8988T (cell line): ENCODE data around the gene GHR.
"Not testable (repeated sequence)": the region's sequence is repeated elsewhere in the genome, so short reads cannot be mapped to it uniquely, and the experiment has no call there.

Source experiments
- DNase-seq: peaks from one replicate; pipeline ENCODE4 v3.0.0; 2011

Gene GHR

DNA sequence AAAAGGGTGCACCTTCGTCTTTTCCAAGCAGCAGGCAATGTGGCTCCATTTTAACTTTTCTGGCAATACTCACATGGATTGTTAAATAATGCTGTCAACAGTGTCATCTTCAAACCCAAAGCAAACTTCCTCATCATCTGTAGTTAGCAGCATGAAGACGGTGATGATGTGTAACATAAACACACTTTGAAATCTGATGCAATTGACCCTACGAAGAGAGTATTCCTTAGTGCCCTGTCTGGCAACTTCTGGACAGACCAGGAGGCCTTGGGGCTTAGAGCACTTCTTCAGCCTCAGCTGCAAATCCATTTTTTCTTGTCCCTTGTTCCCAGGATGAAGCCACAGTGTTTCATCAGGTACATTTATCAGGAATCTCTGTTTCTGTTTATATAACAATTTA is 149.1 kb downstream of the GHR start:
- DNase-seq = no peak

DNA sequence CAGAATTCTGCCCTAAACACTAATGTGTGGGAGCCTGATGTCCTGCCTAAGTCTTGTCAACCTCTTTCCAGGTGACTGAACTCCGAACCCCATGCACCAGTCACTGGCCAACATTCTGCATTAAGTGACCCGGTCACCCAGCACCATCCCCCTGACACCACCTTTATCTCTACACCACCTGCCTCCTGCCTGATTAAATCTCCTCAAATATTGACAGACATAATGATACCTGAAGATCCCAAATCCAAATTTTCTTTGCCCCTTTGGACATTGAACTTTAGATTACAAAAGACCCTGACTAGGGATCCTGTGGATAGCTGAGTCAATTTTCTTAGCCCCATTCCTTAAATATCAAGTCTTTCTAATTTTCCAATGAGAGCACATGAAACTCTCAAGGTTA is 150.1 kb downstream of the GHR start:
- DNase-seq = no peak

DNA sequence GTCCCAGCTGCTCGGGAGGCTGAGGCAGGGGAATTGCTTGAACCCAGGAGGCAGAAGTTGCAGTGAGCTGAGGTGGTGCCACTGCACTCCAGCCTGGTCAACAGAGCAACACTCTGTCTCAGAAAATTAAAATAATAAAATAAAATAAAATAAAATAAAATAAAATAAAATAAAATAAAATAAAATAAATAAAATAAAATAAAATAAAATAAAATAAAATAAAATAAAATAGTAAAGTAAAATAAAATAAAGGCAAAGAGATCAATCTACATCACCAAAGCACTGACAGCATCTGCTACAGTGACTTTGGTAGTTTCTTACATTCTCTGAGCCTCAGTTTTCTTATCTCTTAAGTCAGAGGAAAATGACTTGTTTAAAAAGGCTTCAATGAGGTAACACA is 152.7 kb downstream of the GHR start:
- not testable (repeated sequence) for DNase-seq

DNA sequence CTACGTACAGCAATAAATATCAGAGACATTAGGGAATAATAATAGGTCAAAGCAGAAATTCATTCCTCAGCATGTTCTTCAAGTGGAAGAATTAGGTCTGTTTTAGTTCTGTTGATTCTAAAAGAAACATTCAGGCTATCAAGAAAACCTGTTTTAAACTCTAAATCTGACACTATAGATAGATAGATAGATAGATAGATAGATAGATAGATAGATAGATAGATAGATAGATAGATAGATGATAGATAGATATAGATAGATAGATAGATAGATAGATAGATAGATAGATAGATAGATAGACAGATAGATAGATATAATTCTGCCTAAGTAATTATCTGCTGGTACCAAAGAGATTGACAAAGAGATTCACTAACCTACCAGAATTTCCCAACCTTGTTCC is 155.7 kb downstream of the GHR start:
- DNase-seq = not testable (repeated sequence)

DNA sequence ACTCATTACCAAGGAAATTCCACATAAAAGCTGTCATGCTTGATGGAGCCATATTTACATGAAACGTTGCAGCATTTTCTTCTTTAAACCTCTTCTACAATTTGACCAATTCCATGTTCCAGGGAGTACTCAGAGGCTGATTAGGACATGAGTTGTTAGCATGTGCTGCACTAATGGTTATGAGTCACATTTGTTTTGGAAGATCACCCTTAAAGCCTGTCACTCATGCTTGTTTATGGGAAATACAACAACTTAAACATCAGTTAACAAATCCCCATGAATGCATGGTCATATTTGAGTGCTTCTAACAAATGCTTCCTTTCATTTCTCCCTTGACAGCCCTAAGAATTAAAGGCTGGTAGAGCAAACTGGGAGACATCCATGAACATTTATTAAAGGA is 156.1 kb downstream of the GHR start:
- no peak for DNase-seq

DNA sequence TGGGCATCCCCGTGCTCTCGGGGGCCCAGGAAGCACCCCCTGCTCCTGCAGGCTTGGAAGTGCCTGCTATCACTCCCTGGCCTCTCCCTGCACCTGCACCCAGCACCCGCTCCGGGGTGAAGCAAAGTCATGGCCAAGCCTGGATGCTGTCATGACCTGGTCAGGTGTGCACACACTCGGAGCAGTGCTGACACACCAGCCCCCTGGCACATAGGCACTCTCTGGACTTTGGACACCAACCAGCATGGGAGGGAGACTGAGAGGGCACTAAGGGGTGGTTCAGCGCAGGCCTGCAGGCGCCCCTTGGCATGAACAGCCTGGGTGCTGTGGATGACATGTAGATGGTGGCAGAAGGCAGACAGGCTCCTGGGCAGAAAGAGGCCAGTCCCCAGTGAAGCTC is 158.6 kb downstream of the GHR start:
- no peak for DNase-seq

DNA sequence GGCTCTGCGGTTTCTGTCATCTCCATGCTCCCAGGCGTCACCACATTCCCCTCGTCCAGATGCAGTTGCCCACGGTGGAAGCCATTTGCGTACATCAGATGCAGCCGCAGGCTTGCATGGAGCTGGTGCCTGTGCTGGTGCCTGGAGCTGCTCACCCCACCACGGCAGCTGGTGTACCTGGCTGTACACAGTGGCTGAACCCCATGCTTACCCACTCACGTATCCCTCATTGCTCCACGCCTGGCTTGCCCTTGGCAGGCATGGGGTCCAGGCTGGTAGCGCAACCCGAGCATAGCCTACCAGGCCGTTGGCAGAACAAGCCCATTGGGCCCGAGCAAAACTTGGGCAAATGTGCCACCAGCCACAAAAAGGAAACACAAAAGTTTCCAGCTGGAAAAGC is 159.5 kb downstream of the GHR start:
- no peak for DNase-seq

DNA sequence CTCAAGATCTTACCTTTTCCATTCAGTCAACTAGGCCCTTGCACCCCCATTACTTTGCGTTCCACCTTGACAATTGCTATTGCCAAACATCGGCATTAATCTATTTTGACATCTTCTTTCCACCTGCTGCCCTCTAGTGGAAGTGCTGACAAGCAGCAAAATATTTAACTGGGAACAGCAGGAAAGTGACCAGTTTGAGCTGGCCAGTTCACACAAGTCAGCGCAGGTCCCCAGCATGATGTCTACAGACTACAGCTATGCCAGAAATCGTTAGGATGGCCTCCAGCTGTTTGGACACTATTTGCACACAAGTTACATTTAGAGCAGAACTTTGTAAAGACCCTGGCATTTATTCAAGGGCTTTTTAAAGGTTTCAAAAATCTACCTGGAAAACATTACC is 160.1 kb downstream of the GHR start:
- peak; percentile 44 for DNase-seq

DNA sequence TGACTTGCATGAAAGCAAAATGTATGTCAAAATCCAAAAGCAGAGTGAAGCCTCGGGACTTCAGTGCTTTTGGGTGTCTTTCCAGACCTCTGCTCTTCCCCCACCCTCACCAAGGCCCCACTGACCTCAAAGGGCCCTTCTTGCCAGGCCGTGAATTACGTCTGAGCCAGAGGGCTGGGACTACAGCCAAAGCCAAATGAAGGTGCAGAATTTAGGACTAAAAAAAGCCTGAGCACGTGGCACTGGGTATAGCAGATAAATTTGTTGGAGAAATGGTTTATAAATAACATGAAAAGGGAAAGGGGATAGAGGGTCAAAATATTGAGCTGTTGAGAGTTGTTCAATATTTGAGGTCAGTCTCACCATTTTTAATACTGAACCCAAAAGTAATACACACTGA is 163.4 kb downstream of the GHR start:
- DNase-seq = no peak

DNA sequence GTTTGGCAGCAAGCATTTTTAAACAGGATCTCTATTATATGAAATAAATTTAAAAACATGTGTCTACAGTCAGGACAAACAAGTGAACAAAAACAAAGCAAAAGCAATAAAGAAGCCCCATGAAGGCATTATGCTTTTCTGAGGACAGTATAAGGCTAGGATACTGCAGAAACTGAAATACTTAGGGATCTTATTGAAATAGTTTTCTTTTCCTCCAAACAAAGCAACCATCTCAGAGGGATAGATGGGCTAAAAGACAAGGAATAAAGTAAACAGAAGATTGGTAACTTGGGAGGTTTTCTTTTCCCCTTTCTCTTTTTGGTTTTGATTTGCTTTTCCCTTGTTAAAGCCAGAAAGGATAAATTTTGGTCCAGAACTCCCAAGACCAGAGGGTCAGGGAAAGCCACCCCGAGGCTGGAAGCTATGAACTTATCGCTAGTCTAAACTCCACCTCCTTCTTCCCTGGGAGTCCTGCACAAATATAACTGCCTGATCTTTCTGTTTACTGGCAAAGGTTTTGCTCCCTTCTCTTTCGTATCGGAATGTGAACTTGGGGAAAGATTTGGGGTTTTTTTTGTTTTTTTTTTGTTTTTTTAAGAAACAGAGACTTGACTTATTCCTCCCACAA is 164.0 kb downstream of the GHR start:
- DNase-seq = no peak

DNA sequence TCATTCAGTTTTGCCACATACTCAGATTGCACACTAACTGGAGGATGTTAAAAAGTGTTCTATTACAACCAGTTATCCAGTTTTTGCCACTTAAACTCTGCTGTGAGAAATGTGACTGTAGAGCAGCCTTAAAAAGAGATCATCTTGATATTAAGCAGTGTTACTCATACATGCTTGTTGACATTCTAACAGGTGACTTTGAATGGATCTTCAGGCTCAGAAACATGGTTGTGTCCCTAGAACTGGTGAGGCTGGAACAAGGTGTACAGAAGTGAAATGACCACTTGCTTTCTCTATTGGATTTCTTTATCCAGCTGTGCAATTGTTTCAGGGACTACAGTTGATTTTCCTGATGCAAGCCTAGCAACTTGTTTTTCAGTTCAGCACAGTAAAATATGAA is 167.3 kb downstream of the GHR start:
- no peak for DNase-seq

DNA sequence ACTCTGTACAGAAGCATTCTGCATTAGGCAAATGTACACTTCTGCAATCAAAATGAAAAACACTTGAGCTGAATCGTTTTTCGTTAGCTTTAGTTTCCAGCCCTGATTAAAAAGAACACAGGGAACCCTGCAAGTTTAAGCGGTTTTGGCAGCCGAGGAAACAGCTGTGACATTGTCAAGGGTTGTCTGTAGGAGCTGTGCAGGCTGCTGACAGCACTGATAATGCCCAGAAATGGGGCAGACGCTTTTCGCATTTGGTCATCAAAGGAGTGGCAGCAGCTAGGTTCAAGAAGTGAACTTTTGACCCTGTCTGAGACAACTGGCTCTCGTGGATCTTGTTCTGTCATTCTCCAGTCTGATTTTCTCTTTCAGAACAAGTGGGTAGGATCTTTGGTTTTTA is 167.8 kb downstream of the GHR start:
- no peak for DNase-seq

DNA sequence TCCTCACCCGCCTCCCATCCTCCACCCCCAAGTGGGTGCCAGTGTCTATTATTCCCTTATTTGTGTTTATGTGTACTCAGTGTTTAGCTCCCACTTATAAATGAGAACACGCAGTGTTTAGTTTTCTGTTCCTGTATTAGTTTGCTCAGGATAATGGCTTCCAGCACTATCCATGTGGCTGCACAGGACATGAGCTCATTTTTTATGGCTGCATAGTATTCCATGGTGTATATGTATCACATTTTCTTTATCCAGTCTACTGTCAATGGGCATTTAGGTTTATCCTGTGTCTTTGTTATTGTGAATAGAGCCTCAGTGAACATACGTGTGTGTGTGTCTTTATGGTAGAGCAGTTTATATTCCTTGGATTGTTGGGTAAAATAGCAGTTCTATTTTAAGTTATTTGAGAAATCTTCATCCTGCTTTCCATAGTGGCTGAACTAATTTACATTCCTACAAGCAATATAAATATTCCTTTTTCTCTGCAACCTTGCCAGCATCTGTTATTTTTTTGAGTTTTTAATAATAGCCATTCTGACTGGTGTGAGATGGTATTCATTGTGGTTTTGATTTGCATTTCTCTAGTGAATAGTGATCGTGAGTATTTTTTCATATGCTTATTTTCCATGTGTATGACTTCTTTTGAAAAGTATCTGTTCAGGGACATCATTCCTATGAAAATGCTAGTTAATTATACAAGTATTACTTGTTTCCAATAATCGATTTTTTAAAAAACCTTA is 169.3 kb downstream of the GHR start:
- no peak for DNase-seq

DNA sequence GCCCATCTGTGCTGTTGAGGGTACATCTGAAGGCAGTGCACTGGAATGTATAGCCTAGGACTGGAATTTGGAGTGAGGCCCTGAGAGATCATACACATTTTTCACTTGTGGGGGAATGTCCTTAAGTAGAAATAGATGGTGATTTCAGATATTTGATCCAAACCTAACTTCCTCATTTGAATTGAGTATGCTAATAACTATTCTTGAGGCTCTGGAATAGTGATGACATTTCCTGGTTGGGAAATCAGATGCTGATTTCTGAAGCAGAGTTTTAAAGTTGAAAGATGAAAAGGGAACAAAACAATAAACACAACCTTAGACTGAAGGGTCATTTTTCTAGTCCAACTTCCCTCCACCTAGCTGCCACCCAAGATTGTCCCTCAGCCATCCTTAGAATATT is 170.4 kb downstream of the GHR start:
- no peak for DNase-seq

DNA sequence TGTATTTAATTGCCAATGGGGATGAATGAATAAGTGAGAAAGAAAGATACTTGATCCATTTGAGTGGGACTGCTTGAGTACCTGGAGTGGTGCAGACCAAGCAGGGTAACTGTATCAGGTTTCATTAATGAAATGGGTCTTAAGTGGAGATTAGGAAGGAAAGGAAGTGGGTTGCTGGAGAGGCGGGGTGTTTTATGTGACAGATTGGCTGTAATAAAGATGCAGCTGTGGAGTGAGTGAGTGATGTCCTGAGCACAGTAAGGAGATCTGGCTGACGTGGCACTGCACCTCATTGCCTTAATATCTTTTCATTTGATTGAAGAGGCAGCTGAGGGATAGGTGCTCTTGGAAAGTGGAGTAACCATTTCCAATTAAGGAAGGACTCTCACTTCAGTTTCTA is 172.4 kb downstream of the GHR start:
- no peak for DNase-seq

DNA sequence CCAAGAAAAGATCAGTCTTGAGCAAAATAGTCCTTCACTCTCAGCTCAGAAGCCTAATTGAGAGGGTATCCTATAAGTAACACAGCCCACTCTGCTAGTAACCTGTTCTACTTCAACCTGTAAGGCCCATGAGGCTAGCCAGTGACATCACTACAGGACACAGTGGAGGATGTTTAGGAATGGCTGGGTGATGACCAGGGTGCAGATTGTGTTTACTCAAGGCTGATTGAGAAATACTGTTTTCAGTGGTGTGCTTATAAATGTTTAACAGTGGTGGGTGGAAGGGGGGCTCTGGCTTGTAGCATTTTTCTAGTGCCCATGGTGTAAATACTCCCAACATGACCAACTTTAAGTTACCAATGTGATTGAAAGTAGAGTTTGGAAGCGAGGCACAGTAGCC is 173.6 kb downstream of the GHR start:
- no peak for DNase-seq

DNA sequence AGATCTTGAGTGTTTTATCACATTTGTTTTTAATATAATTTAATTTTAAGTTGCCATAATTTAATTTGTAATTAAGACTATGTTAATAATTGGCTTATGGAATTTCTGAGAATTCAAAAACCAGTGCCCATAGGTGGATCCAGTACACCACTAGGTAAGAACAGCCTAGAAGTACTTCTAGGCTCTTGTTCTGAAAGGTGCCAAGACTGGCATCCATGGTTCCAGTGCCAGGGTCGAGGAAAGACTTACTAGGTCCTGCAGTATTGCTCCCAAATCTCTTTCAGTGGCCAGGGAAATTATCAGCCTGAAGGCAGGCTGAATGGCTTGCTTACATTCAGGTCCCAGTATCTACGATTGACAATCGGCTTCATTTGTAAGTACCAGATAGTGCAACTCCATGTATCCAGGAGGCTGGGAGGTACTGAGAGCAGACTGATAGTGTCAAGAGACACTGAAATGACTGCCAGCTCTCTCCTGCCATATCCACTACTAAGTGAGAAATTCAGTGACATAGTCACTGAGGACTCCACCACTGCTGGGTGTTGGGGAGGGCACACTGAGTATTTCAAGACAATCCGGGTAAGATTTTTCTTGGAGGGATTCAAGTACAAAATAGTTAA is 174.2 kb downstream of the GHR start:
- DNase-seq = no peak

DNA sequence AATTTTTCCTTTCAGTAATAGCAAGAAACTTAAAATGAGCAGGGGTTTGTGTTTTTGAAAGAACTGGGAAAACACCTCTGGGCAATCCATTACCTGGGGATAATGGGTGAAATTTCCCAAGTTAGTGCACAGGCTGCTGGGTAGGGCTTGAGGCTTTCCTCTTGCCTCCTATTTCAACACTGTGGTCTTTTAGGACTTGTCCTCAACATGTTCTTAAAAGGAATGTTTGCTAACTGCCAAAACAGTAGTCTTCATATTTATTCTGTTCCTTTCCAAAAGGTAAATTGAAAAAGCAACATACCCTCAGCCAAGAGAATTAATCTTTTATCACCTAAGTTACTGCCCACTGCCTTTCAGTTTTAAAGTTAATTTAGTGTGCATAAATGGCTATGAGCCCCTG is 175.1 kb downstream of the GHR start:
- no peak for DNase-seq

DNA sequence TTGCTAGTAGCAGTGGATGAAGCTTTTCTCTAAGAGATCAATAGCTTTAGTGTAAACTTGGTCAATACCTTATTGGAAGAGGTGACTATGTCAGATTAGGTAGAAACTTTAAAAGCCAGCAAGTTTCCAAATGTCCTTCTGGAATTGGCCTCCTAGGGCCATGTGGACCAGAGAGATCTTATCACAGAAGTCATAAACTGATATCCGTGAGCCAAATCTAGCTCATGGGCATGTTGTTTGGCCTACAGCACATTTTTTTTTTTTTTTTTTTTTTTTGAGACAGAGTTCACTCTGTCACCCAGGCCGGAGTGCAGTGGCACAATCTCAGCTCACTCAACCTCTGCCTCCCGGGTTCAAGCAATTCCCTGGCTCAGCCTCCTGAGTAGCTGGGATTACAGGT is 175.9 kb downstream of the GHR start:
- DNase-seq = no peak

DNA sequence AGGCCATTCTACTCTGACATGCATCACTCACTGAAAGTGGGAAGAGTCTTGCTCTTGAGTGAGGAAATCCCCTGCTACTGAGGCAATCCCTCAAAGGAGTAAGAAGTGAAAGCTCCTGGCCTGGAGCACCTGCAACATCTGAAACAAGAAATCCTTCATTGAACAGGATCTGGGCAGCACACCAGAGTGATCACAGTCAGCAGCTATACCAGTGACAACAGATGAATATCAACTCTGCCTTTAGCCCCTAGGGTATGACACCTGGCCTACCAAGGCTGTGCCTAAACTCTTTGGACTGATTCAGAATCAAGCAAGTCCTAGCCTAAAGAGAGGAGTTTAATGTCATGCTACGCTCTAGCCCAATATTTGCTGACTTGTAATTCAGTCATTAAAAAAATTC is 177.2 kb downstream of the GHR start:
- DNase-seq = no peak

DNA sequence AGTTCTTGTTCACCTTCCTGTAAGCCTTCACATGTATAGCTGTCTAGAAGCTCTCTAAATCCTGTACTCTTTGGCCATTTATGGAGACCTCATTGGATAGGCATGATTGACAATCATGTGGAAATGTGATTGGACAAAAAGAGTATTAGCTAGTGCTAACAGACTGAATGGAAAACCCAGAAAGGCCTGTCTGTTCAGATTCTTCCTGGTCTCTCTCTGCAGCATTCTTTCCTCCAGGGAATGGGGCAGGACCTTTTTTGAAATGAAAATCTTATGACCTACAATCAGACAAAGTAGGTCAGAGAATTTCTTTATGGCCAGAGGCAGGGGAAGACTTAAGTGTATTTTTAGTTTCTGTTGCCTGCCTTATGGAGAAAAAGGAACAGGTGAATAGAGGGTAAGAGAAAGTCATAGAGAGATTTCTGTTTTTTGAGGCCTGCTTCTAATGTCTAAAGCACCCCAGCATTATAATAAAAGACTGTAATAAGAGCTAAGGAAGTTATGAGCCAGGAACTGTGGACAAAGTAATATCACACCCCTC is 181.0 kb downstream of the GHR start:
- no peak for DNase-seq

DNA sequence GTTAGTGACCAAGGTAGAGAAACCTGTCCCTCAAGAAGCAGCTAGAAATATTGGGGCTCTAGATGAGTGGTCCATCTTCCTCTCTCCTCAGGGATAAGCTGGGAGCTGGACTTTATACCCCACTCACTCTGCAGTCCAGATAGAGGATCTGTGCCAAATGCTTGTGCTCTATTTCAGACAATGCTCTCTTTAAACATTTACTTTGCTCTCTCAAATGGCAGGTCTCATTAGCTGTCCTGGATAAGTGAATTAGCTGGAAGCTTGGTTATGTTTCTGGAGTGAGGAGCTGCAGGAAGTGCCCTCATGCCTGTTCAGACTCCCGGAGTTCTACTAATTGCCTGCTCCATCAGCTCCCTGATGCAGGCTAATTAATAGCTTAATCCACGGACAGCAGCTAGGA is 182.3 kb downstream of the GHR start:
- DNase-seq = no peak

DNA sequence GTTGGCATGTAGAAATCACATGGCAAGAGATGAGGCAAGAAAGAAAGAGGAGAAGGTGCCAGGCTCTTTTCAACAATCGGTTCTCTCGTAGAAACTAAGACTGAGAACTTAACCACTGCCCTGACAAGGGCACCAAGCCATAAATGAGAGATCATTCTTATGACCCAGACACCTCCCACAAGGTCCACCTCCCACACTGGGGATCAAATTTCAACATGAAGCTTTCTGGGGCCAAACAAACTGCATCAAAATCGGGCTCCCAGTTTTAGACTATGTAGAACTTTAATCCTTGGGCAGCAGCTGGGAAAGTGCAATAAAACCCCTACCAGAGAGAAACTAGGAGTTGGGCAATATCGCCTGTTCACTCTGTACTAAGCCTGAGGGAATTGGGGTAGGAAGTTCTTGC is 183.2 kb downstream of the GHR start:
- DNase-seq = no peak

DNA sequence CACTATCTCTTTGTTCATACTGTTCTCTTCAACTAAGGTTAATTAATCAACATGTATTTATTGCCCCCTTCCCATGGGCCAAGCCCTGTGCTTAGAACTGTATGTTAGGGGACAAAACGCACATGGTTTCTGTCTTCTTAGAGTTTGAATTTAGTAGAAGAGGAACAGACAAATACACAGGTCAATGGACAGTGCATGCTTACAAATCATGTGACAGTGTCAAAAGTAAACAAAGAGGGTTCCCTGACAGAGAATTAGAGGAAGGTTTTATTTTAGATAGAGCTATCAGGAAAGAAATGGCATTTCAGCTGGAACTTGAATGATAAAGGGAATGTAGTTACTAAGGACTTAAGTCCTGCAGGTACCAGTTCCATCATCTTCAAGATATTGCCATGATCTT is 188.2 kb downstream of the GHR start:
- no peak for DNase-seq
